Erythroblast (primary cell): ENCODE results near the gene S100A5.

Source experiments
- GATA1 ChIP-seq: IDR thresholded peaks from 2 replicates; pipeline ENCODE4 v1.6.1; 2011; ENCODE audit warnings: low read depth, mild to moderate bottlenecking, control low read depth, low read length, moderate library complexity
- POLR2A ChIP-seq: IDR thresholded peaks from 2 replicates; pipeline ENCODE4 v1.6.1; 2011; ENCODE audit warnings: mild to moderate bottlenecking, low read length

GRCh38 chr1:153541641-153542590, 1.2 kb upstream of the S100A5 start:
- TF ChIP-seq POLR2A (peak; percentile 24), GATA1 (no peak)
